ENCODE measurements around the gene SMARCD3. TPM values are rescaled to one million over a fixed set of nuclear protein-coding genes. Genes with fewer than 3 reads are reported as not detected.

The SMARCD3 gene
- 1 to 10 TPM; 4.1 to 4.8 TPM for total RNA-seq

DNA sequence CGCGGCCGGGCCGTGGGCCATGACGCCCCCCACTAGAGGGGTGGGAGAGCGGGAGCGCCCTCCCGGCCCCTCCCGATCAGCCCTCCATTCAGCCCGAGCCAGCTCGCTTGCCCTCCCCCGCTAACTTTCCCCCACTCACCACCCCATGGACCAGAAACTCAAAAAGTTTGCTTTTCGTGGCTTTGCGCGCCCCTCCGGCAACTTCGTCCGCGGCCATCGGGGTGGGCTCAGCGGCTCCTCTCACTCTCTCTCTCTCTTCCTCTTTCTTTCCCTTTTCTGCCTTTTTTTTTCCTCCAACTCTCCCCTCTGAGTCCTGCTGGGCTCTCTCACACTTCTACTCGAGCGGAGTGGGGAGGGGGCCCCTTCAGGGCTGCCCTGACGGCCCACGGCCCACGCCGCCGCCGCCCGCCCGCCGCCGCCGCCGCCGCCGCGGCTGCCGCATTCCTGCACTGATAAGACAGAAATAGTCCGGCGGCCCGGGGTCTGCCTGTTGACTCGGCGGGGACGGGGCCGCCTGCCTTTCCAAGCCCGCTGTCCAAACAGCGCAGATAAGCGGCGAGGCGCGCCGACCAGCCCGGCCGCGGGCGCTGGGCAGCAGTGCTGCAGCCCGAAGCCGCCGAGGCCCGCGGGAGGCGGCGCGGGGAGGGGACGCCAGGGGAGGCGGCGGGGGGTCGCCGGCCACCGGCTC is at the start of gene SMARCD3:
Gene SMARCD3 (minus strand): TSS at position 349 of the 688 bp plus-strand sequence. CDS start 132 bp downstream, at position 217.
- ChIA-PET POLR2A (no interaction called here), CTCF (no interaction called here)
- Mint-ChIP-seq H3K27me3 (peaks cover 54% of the 10 kb centered on the region), H3K36me3 (ENCODE audit: low read depth) (no peaks in the 10 kb centered on the region), H3K4me3 (peak within 1 kb of the TSS; percentile 66), H3K4me1 (peaks cover 42% of the 10 kb centered on the region), H3K27ac (peak within 1 kb of the TSS; percentile 47), H3K9me3 (ENCODE audit: low read depth) (no peaks in the 10 kb centered on the region)
- peak; percentile 37 for DNase-seq
- no peak for ATAC-seq
- intact Hi-C loops (cut with DNase I, micrococcal nuclease) = loop anchor here in 1 of 2 experiments (10.0 kb wide), 1 partner anchor 124 kb away; no protein-coding TSS in a partner anchor

DNA sequence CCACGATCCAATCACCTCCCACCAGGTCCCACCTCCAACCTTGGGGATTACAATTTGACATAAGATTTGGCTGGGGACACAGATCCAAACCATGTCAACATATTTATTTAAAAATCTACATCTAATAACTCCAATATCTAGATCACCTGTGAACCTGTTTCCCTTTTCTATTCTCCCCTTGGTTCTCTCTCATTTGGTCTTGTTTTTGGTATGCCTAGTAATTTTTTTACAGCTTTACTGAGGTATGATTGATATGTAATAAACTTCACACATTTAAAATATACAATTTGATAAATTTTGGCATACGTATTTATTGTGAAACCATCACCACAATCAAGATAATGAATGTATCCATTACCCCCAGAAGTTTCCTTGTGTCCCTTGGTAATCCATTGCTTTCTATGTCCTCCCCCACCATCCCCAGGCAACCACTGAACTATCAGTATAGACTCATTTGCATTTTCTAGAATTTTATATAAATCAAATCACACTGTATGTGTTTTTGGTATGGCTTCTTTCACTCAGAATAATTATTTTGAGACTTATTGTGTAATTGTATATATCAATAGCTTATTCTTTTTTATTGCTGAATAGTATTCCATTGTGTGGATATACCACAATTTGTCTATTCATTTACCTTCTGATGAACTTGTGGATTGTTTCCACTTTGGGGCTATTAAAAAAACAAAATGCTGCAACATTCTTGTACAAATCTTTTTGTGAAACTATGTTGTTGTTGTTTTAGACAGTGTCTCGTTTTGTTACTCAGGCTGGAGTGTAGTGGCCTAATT is 47.9 kb upstream of the SMARCD3 start:
- H3K4me1 Mint-ChIP-seq = no peaks in the 10 kb centered on the region
- peaks cover 3% of the 10 kb centered on the region for H3K9me3 Mint-ChIP-seq (ENCODE audit: low read depth)
- DNase-seq (no peak), ATAC-seq (no peak)
- H3K27me3 Mint-ChIP-seq = peaks cover 18% of the 10 kb centered on the region
- no peak overlapping the region for H3K27ac Mint-ChIP-seq
- no peaks in the 10 kb centered on the region for H3K36me3 Mint-ChIP-seq (ENCODE audit: low read depth)
- ChIA-PET POLR2A (interaction anchor here (0.7 kb wide), 1 partner anchor 975 kb away, joined by 3 read pairs; no protein-coding TSS in a partner anchor), CTCF (interaction anchor here (0.6 to 1.6 kb wide), 6 partner anchors 9 to 127 kb away, joined by 3 to 5 read pairs (median 4); no protein-coding TSS in a partner anchor)
- intact Hi-C loops (cut with DNase I, micrococcal nuclease) = no loop called here
- H3K4me3 Mint-ChIP-seq = no peak overlapping the region

DNA sequence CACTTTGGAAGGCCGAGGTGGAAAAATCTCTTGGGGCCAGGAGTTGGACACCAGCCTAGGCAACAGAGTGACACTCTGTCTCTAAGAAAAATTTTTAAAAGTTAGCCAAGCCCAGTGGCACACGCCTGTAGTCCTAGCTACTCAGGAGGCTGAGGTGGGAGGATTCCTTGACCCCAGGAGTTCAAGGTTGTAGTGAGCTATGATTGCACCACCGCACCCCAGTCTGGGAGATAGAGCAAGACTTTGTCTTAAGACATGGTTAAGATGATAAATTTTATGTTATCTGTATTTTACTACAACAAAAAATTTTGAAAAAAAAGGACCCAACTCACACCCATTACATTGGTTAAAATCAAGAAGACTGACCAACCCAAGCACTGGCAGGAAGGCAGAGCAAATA is 44.4 kb upstream of the SMARCD3 start:
- CTCF ChIA-PET = interaction anchor here (1.0 kb wide), 1 partner anchor 13 kb away, joined by 4 read pairs; no protein-coding TSS in a partner anchor
- no peaks in the 10 kb centered on the region for H3K4me1 Mint-ChIP-seq
- POLR2A ChIA-PET = no interaction called here
- no peak overlapping the region for H3K4me3 Mint-ChIP-seq
- no peaks in the 10 kb centered on the region for H3K36me3 Mint-ChIP-seq (ENCODE audit: low read depth)
- no peak overlapping the region for H3K27ac Mint-ChIP-seq
- H3K27me3 Mint-ChIP-seq = peaks cover 12% of the 10 kb centered on the region
- ATAC-seq (no peak), DNase-seq (no peak)
- intact Hi-C loops (cut with DNase I, micrococcal nuclease) = no loop called here
- H3K9me3 Mint-ChIP-seq (ENCODE audit: low read depth) = peaks cover 3% of the 10 kb centered on the region

DNA sequence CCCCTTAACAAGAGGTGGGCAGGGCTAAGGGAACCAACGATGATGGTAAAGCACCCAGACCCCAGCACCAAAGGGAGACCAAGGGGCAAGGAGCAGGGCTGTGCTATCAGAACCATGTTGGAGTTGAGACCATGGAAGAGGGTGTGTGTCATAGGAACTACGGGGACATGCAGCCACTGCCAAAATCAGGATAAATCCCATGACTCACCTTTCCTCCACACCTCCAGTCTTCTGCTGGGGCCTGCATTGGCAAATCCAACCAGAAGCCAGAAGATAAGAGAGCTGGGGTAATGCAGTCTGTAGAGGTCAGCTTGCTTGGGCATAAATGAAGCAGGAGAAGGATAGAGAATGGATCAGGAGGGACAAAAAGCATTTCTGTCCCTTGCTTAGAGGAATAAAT is 42.7 kb upstream of the SMARCD3 start:
- Mint-ChIP-seq H3K27me3 (peaks cover 15% of the 10 kb centered on the region), H3K27ac (no peak overlapping the region), H3K9me3 (ENCODE audit: low read depth) (peaks cover under 1% of the 10 kb centered on the region), H3K4me1 (peaks cover 4% of the 10 kb centered on the region), H3K4me3 (no peak overlapping the region), H3K36me3 (ENCODE audit: low read depth) (no peaks in the 10 kb centered on the region)
- no peak for ATAC-seq
- ChIA-PET CTCF (interaction anchor here (0.7 to 1.0 kb wide), 3 partner anchors 14 to 1211 kb away, joined by 3 read pairs; no protein-coding TSS in a partner anchor), POLR2A (no interaction called here)
- no peak for DNase-seq
- intact Hi-C loops (cut with DNase I, micrococcal nuclease) = no loop called here

DNA sequence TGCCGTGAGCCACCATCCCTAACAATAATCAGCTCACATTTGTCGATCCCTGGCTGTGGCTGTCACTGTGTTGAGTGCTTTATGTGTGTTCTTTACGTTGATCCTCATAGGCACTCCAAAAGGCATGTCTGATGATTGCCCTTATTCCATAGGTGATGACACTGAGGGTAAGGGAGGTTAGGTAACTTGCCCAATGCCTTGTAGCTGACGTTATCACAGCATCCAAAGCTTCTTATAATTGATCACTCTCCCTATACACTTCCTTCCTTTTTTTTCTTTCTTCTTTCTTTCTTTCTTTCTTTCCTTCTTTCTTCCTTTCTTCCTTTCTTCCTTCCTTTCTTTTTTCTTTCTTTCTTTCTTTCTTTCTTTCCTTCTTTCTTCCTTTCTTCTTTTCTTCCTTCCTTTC is 41.9 kb upstream of the SMARCD3 start:
- Mint-ChIP-seq H3K4me3 (no peak overlapping the region), H3K27ac (no peak overlapping the region), H3K36me3 (ENCODE audit: low read depth) (no peaks in the 10 kb centered on the region), H3K9me3 (ENCODE audit: low read depth) (no peaks in the 10 kb centered on the region), H3K27me3 (peaks cover 12% of the 10 kb centered on the region), H3K4me1 (peaks cover 9% of the 10 kb centered on the region)
- CTCF ChIA-PET = interaction anchor here (0.7 to 1.0 kb wide), 4 partner anchors 12 to 1210 kb away, joined by 3 to 4 read pairs (median 3); no protein-coding TSS in a partner anchor
- ATAC-seq = no peak
- no peak for DNase-seq
- POLR2A ChIA-PET = no interaction called here
- intact Hi-C loops (cut with DNase I, micrococcal nuclease) = no loop called here

DNA sequence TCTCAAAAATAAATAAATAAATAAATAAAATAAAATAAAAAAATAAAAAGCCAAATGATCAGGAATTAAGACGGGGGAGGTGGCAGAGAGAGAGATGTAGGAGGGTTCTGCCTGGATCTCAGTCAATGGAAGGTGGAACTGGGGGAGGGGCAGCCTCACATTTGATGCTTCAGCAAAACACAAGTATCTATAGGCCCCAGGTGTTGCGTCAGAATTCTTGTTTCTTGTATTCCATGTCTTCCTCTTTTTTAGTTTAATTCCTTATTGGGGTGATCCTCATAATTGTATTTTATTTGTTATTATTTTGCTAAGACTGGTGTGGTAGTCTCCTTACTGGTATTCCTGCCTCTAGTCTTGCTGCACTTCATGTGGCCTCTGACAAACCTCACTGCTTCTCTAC is 41.4 kb upstream of the SMARCD3 start:
- Mint-ChIP-seq H3K4me3 (no peak overlapping the region), H3K9me3 (ENCODE audit: low read depth) (no peaks in the 10 kb centered on the region), H3K27me3 (peaks cover 9% of the 10 kb centered on the region), H3K4me1 (peaks cover 9% of the 10 kb centered on the region), H3K36me3 (ENCODE audit: low read depth) (no peaks in the 10 kb centered on the region), H3K27ac (no peak overlapping the region)
- CTCF ChIA-PET = interaction anchor here (1.0 kb wide), 3 partner anchors 12 to 62 kb away, joined by 3 to 4 read pairs (median 3); no protein-coding TSS in a partner anchor
- ATAC-seq = no peak
- POLR2A ChIA-PET = no interaction called here
- intact Hi-C loops (cut with DNase I, micrococcal nuclease) = no loop called here
- no peak for DNase-seq

DNA sequence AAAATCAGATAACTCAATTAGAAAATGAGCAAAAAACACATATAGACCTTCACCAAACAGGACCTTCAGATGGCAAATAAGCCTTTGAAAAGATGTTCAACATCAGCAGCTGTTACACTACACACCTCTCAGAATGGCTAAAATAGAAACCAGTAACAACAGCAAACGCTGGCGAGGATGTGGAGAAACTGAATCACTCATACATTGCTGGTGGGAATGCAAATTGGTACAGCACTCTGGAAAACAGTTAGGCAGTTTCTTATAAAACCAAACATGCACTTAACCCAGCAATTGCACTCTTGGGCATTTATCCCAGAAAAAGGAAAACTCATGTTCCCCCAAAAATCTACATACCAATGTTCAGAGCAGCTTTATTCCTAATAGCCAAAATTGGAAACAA is 37.7 kb upstream of the SMARCD3 start:
- ChIA-PET POLR2A (no interaction called here), CTCF (interaction anchor here (0.6 to 1.5 kb wide), 7 partner anchors 9 to 69 kb away, joined by 3 to 5 read pairs (median 3); no protein-coding TSS in a partner anchor)

DNA sequence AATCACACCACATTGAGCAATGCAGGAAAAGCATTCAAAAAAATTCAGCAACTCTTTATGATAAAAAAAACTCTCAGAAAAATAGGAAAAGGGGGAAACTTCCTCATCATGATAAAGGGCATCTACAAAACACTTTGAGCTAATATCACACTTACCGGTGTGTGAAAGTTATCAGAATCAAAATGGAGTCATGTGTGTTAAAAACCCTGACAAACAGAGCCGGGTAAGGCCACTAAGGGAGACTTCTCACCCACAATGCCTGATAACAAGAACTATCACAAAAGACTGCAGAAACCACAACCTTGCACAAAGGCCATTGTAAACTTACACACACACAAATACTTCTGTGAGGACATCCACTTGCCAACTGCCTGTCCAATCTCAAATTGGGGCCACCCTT is 34.8 kb upstream of the SMARCD3 start:
- Mint-ChIP-seq H3K27ac (no peak overlapping the region), H3K4me3 (no peak overlapping the region), H3K27me3 (peaks cover 17% of the 10 kb centered on the region), H3K36me3 (ENCODE audit: low read depth) (no peaks in the 10 kb centered on the region), H3K9me3 (ENCODE audit: low read depth) (no peaks in the 10 kb centered on the region), H3K4me1 (peaks cover 9% of the 10 kb centered on the region)
- POLR2A ChIA-PET = no interaction called here
- intact Hi-C loops (cut with DNase I, micrococcal nuclease) = no loop called here
- CTCF ChIA-PET = no interaction called here
- ATAC-seq (no peak), DNase-seq (no peak)

More for the DNA sequence above, 37.7 kb upstream of the SMARCD3 start:
- no peak overlapping the region for H3K27ac Mint-ChIP-seq
- DNase-seq = peak; percentile 64
- H3K36me3 Mint-ChIP-seq (ENCODE audit: low read depth) = no peaks in the 10 kb centered on the region
- intact Hi-C loops (cut with DNase I, micrococcal nuclease) = no loop called here
- no peaks in the 10 kb centered on the region for H3K9me3 Mint-ChIP-seq (ENCODE audit: low read depth)
- peak; percentile 92 for ATAC-seq
- H3K27me3 Mint-ChIP-seq = peaks cover 13% of the 10 kb centered on the region
- H3K4me3 Mint-ChIP-seq = no peak overlapping the region
- peaks cover 9% of the 10 kb centered on the region for H3K4me1 Mint-ChIP-seq

DNA sequence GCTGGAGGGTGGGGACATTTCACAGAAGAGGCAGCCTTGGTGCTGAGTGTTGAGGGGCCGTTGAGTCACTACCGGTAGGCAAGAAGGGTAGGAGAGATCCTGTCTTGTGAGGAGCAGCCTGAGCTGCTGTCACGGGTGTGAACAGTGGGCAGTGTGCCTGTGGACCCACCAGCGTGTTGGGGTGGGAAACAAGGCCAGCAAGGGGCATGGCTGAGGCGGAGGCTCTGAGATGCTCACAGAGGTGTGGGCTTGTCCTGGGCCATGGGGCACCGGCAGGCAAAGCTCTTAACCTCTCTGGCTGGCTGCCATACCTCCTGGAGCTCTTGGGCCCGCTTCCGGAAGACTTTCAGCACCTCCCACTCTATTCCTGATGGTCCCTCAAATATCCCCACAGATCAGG is 33.6 kb upstream of the SMARCD3 start:
- intact Hi-C loops (cut with DNase I, micrococcal nuclease) = no loop called here
- DNase-seq (no peak), ATAC-seq (no peak)
- Mint-ChIP-seq H3K4me3 (no peak overlapping the region), H3K27me3 (peaks cover 15% of the 10 kb centered on the region), H3K9me3 (ENCODE audit: low read depth) (no peaks in the 10 kb centered on the region), H3K4me1 (peaks cover 13% of the 10 kb centered on the region), H3K36me3 (ENCODE audit: low read depth) (no peaks in the 10 kb centered on the region), H3K27ac (no peak overlapping the region)
- POLR2A ChIA-PET = no interaction called here
- CTCF ChIA-PET = interaction anchor here (1.1 to 1.4 kb wide), 2 partner anchors 17 to 29 kb away, joined by 3 to 4 read pairs; no protein-coding TSS in a partner anchor

DNA sequence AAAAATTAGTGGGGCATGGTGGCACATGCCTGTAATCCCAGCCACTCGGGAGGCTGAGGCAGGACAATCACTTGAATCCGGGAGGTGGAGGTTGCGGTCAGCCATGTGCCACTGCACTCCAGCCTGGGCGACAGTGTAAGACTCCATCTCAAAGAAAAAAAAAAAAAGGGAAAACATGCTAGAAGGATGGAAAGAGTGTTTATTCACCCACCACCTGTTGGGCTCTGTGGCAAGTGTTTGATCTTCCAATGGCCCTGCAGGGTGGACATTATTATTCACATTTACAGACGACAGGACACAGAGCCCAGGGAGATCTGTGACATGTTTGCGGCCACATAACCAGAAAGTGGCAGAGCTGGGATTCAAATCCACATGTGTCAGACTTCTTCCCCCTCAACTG is 33.2 kb upstream of the SMARCD3 start:
- intact Hi-C loops (cut with DNase I, micrococcal nuclease) = no loop called here
- Mint-ChIP-seq H3K4me1 (peaks cover 14% of the 10 kb centered on the region), H3K27me3 (peaks cover 15% of the 10 kb centered on the region), H3K27ac (no peak overlapping the region), H3K4me3 (no peak overlapping the region), H3K9me3 (ENCODE audit: low read depth) (no peaks in the 10 kb centered on the region), H3K36me3 (ENCODE audit: low read depth) (no peaks in the 10 kb centered on the region)
- no peak for DNase-seq
- ChIA-PET POLR2A (no interaction called here), CTCF (interaction anchor here (0.9 to 1.4 kb wide), 3 partner anchors 17 to 30 kb away, joined by 3 to 4 read pairs (median 3); no protein-coding TSS in a partner anchor)
- ATAC-seq = no peak

DNA sequence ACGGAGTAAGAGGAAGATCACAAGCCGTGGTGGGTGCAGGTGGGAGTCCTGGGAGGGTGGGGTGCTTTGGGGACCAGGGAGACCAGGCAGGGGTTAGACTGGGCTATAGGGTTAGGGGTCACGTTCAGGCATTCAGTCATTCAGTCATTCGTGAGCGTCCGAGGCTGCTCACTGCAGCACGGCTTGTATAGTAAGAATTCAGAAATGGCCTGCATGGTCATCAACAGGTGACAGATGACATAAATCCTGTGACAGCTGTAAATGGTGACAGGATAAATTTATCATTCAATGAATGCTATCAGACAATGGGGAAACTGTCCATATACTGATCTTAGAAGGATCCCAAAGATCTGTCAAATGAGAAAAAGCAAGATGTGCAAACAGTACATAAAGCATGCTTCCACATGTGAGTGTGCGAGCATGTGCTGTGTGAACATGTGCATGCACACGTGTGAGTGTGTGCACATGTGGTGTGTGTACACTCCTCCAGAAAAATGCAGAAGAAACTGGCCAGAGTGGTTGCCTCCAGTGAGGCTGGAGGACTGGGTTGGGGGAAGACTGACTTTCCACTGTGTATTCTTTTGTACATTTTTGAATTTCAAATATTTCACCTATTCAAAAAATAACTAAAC is 32.0 kb upstream of the SMARCD3 start:
- DNase-seq (no peak), ATAC-seq (no peak)
- ChIA-PET POLR2A (no interaction called here), CTCF (interaction anchor here (0.7 to 0.9 kb wide), 2 partner anchors 24 to 37 kb away, joined by 3 to 5 read pairs; no protein-coding TSS in a partner anchor)
- H3K4me3 Mint-ChIP-seq = no peak overlapping the region
- peaks cover 12% of the 10 kb centered on the region for H3K4me1 Mint-ChIP-seq
- no peaks in the 10 kb centered on the region for H3K9me3 Mint-ChIP-seq (ENCODE audit: low read depth)
- H3K27me3 Mint-ChIP-seq = peaks cover 15% of the 10 kb centered on the region
- H3K27ac Mint-ChIP-seq = no peak overlapping the region
- intact Hi-C loops (cut with DNase I, micrococcal nuclease) = no loop called here
- H3K36me3 Mint-ChIP-seq (ENCODE audit: low read depth) = no peaks in the 10 kb centered on the region
